Activated CD8-positive, alpha-beta T cell treated with anti-CD3 and anti-CD28 coated beads for 36 hours (primary cell): ENCODE data around the gene ABCA1. TPM values are rescaled to one million over a fixed set of nuclear protein-coding genes. Genes with fewer than 3 reads are reported as not detected.

ENCODE experiments used
- ATAC-seq: fragments of 200-7000 bp; cut with Tn5 transposase; one replicate; pipeline ENCODE4 v1.10.0; 2021; ENCODE audit warnings: mild to moderate bottlenecking, moderate library complexity
- CTCF ChIA-PET: fragments of 350-600 bp; sonication (Branson Sonifier 250); formaldehyde crosslinking; loops from one replicate; lab custom pipeline; 2021; ENCODE audit warnings: antibody characterized with exemption; lab: Charles Lee
- POLR2A ChIA-PET: fragments of 350-600 bp; sonication (Branson Sonifier 250); formaldehyde crosslinking; loops from one replicate; lab custom pipeline; 2021; ENCODE audit warnings: antibody characterized with exemption; lab: Charles Lee
- DNase-seq: peaks from one replicate; pipeline ENCODE4 v3.0.0-alpha.2; 2020
- H3K27ac Mint-ChIP-seq: one replicate; pipeline ENCODE4 v1.8.0; 2021; ENCODE audit warnings: mild to moderate bottlenecking, mixed read lengths
- H3K27me3 Mint-ChIP-seq: one replicate; pipeline ENCODE4 v1.8.0; 2021; ENCODE audit warnings: mixed read lengths
- H3K36me3 Mint-ChIP-seq: one replicate; pipeline ENCODE4 v1.8.0; 2021; ENCODE audit warnings: low read depth, mixed read lengths
- H3K4me1 Mint-ChIP-seq: one replicate; pipeline ENCODE4 v1.8.0; 2021; ENCODE audit warnings: low read depth, mixed read lengths
- H3K4me3 Mint-ChIP-seq: one replicate; pipeline ENCODE4 v1.8.0; 2021; ENCODE audit warnings: mild to moderate bottlenecking, moderate library complexity, mixed read lengths
- H3K9me3 Mint-ChIP-seq: one replicate; pipeline ENCODE4 v1.8.0; 2021; ENCODE audit warnings: mixed read lengths
- intact Hi-C: fragments of 100-400 bp; cut with micrococcal nuclease; formaldehyde crosslinking; loops from one replicate; pipeline ENCODE4 v1.10.0; 2022
- total RNA-seq, 2 experiments: library from RNA; stranded (reverse); gene quantifications; one replicate each; pipeline ENCODE4 v1.2.3, GENCODE V29; 2021
- TF ChIP-seq, protein P1 (sequence below): fragments of 200-600 bp; IDR thresholded peaks from one replicate; pipeline ENCODE4 v1.8.0; 2022; ENCODE audit warnings: antibody characterized with exemption, mild to moderate bottlenecking

ABCA1 gene
- total RNA-seq, 2 experiments from 2014 or later = 0.20 to 0.38 TPM

DNA sequence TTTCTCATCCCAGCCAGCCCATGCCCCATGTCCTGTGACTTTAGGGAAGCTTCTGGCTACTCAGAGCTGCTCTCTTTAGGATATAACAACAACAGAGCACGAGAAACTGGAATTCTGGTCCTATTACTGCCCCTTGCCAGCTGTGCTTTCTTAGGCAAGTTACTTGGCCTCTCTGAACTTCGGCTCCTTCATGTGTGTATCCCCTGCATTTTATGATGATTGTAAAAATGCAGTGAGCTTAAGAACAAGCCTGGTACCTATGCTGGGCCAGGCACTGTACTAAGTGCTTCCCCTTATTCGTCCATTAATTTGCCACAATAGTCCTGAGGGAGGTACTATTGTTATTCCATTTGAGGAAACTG lies 54.5 kb downstream of the ABCA1 start:
- Mint-ChIP-seq H3K4me3 (no peak overlapping the region), H3K9me3 (no peaks in the 10 kb centered on the region), H3K4me1 (no peaks in the 10 kb centered on the region), H3K36me3 (no peaks in the 10 kb centered on the region), H3K27me3 (no peaks in the 10 kb centered on the region), H3K27ac (no peak overlapping the region)
- intact Hi-C loops = no loop called here
- DNase-seq = no peak
- ChIA-PET POLR2A (interaction anchor here (2.3 kb wide), 1 partner anchor 10 kb away, joined by 5 read pairs; no protein-coding TSS in a partner anchor), CTCF (interaction anchor here (1.1 to 1.2 kb wide), 2 partner anchors 10 to 542 kb away, joined by 3 to 5 read pairs; no protein-coding TSS in a partner anchor)
- ATAC-seq = no peak
- TF ChIP-seq, protein P1, sequence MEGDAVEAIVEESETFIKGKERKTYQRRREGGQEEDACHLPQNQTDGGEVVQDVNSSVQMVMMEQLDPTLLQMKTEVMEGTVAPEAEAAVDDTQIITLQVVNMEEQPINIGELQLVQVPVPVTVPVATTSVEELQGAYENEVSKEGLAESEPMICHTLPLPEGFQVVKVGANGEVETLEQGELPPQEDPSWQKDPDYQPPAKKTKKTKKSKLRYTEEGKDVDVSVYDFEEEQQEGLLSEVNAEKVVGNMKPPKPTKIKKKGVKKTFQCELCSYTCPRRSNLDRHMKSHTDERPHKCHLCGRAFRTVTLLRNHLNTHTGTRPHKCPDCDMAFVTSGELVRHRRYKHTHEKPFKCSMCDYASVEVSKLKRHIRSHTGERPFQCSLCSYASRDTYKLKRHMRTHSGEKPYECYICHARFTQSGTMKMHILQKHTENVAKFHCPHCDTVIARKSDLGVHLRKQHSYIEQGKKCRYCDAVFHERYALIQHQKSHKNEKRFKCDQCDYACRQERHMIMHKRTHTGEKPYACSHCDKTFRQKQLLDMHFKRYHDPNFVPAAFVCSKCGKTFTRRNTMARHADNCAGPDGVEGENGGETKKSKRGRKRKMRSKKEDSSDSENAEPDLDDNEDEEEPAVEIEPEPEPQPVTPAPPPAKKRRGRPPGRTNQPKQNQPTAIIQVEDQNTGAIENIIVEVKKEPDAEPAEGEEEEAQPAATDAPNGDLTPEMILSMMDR = no peak

DNA sequence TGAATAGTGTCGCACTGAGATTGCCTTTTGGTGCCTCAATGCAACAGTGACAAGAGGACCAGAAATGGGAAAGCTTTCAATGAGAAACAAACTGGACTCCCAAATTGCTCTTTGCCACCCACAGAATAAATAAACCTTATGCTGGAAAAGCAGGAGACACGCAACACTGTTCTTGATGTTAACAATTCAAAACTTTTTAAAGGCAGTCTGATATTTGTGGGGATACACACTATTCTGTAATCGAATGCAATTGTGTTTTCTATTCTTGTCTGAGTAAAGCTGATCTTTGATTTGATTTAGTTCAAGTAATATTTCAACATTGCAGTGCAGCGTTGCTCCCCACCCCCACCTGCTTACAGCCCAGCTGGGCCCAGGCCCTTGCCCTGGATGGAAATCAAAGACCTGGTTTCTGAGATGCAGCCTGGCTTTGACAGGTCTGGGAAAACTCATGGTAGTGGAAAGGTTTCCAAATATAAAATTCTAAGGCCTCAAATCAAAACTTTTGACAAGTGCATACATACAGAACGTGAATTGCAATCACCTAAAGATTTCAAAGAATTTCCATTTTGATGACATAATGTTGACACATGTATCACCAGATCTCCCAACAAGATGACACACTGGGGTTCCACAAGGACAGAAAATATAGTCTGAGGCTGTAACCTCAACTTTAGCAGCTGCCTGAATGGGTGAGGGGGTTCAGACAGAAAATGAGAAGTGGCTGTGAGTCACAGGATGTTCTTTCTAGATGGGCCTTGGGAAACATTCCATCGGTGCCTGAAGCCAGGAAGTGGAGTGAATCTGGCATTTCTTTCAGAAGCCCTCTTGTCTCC lies 55.1 kb downstream of the ABCA1 start:
- Mint-ChIP-seq H3K9me3 (no peaks in the 10 kb centered on the region), H3K4me1 (no peaks in the 10 kb centered on the region), H3K36me3 (no peaks in the 10 kb centered on the region), H3K27me3 (no peaks in the 10 kb centered on the region), H3K27ac (no peak overlapping the region), H3K4me3 (no peak overlapping the region)
- POLR2A ChIA-PET = interaction anchor here (0.6 to 2.3 kb wide), 2 partner anchors 9 to 77 kb away, joined by 3 to 5 read pairs; no protein-coding TSS in a partner anchor
- ATAC-seq (no peak), DNase-seq (no peak)
- intact Hi-C loops = no loop called here
- CTCF ChIA-PET = interaction anchor here (1.1 to 1.2 kb wide), 2 partner anchors 10 to 543 kb away, joined by 3 to 5 read pairs; no protein-coding TSS in a partner anchor
- TF ChIP-seq, protein P1 = no peak

DNA sequence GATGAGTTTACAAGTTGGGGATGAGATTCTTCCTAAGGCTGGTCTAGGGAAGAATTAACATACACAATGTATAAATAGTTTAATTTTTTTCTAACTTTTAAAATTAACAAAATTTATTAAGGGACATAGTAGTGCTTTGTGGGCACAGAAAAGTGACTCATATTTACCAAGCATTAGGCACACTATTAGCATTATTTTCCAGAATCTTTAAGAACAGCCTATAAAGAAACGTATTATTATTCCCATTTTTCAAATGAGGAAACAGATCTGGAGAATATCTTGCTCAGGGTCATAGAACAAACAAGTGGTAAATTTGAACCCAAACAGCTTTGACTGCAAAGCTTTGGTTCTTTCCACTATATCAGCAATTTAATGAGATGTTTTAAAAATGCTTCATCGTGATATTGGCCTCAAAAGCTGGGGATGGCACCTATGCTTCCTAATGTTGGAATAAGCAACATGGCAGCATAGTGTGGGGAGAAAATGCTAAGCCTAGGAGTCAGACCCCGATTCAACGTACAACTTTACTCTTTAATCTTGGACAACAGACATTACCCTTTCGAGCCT lies 55.9 kb downstream of the ABCA1 start:
- intact Hi-C loops = no loop called here

DNA sequence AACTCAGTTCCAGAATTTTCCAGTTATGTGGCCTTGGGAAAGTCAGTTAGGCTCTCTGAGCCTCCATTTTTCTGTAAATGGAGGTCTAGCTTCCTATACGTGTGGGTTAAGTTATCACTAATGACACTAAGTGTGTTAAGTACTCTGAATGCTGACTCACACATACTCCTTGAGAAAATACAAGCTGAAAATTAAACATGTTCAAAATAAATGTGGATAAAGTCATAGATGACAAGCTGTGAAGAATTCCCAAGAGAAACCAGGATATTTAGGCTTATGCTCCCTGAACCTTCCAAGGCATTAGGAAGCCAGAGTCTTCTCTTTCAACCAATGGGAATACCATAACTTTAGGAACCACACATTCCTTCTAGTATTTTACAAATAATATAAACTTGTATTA lies 58.1 kb downstream of the ABCA1 start:
- TF ChIP-seq, protein P1 = no peak
- ChIA-PET POLR2A (no interaction called here), CTCF (interaction anchor here (1.8 kb wide), 1 partner anchor 9 kb away, joined by 8 read pairs; no protein-coding TSS in a partner anchor)
- H3K4me3 Mint-ChIP-seq = no peak overlapping the region
- H3K27ac Mint-ChIP-seq = no peak overlapping the region
- no peaks in the 10 kb centered on the region for H3K4me1 Mint-ChIP-seq
- DNase-seq = no peak
- H3K36me3 Mint-ChIP-seq = no peaks in the 10 kb centered on the region
- no peaks in the 10 kb centered on the region for H3K9me3 Mint-ChIP-seq
- no peaks in the 10 kb centered on the region for H3K27me3 Mint-ChIP-seq
- no peak for ATAC-seq
- intact Hi-C loops = no loop called here

More for the DNA sequence above, 55.9 kb downstream of the ABCA1 start:
- DNase-seq (no peak), ATAC-seq (no peak)
- TF ChIP-seq, protein P1 = no peak
- H3K27me3 Mint-ChIP-seq = no peaks in the 10 kb centered on the region
- no peak overlapping the region for H3K27ac Mint-ChIP-seq
- CTCF ChIA-PET = interaction anchor here (0.8 to 1.1 kb wide), 2 partner anchors 9 to 11 kb away, joined by 3 to 4 read pairs; no protein-coding TSS in a partner anchor
- POLR2A ChIA-PET = interaction anchor here (2.3 kb wide), 1 partner anchor 8 kb away, joined by 5 read pairs; no protein-coding TSS in a partner anchor
- no peaks in the 10 kb centered on the region for H3K4me1 Mint-ChIP-seq
- no peaks in the 10 kb centered on the region for H3K9me3 Mint-ChIP-seq
- H3K4me3 Mint-ChIP-seq = no peak overlapping the region
- no peaks in the 10 kb centered on the region for H3K36me3 Mint-ChIP-seq
